Panc1 (cell line): ENCODE data around the gene WDR7. TPM values are rescaled to one million over a fixed set of nuclear protein-coding genes. Genes with fewer than 3 reads are reported as not detected.

ENCODE experiments used
- ATAC-seq: fragments of 200-7000 bp; cut with Tn5 transposase; 2 replicates; pipeline ENCODE4 v1.9.1; 2020; ENCODE audit warnings: mild to moderate bottlenecking, moderate library complexity
- BruUV-seq: library from RNA; stranded (reverse); fragments of 400-500 nt; replicated peaks from 2 replicates; lab custom pipeline; 2021; lab: Mats Ljungman, UMichigan
- CTCF ChIA-PET: fragments of 300-600 bp; sonication (Branson Sonifier 250); formaldehyde crosslinking; loops from one replicate; lab custom pipeline; 2022; ENCODE audit warnings: antibody characterized with exemption; lab: Charles Lee
- POLR2A ChIA-PET: fragments of 300-600 bp; sonication (Branson Sonifier 250); formaldehyde crosslinking; loops from one replicate; lab custom pipeline; 2022; ENCODE audit warnings: antibody characterized with exemption; lab: Charles Lee
- DNase-seq: peaks from one replicate; pipeline ENCODE4 v3.0.0-alpha.2; 2010; ENCODE audit warnings: low read depth, low spot score
- H3K27ac ChIP-seq: 2 replicates; pipeline ENCODE4 v1.5.1; 2011; ENCODE audit warnings: mild to moderate bottlenecking, low read length, inconsistent platforms
- H3K27me3 ChIP-seq: fragments of 200-500 bp; sonication (Bioruptor generic); 2 replicates; pipeline ENCODE4 v1.6.0; 2014; ENCODE audit warnings: low read length, inconsistent platforms; ENCODE audit not compliant: control insufficient read depth, insufficient read depth
- H3K36me3 ChIP-seq: fragments of 200-500 bp; sonication (Bioruptor generic); 2 replicates; pipeline ENCODE4 v1.5.1; 2014; ENCODE audit warnings: inconsistent platforms, mild to moderate bottlenecking, low read length, moderate library complexity; ENCODE audit not compliant: control insufficient read depth, insufficient read depth
- H3K4me1 ChIP-seq: 2 replicates; pipeline ENCODE4 v1.5.1; 2011; ENCODE audit warnings: inconsistent platforms, mild to moderate bottlenecking, low read length, moderate library complexity; ENCODE audit not compliant: control insufficient read depth, insufficient read depth
- H3K4me3 ChIP-seq, 2 experiments: 2 replicates each; pipeline ENCODE4 v1.5.1; 2011 to 2012; ENCODE audit warnings: low read depth in 2 of 2, low read length in 2 of 2, mild to moderate bottlenecking in 2 of 2, inconsistent platforms in 1 of 2, moderate library complexity in 1 of 2
- H3K9me3 ChIP-seq: fragments of 200-500 bp; sonication (Bioruptor generic); 2 replicates; pipeline ENCODE4 v1.5.1; 2014; ENCODE audit warnings: low read depth, mild to moderate bottlenecking, inconsistent platforms, low read length, moderate library complexity; ENCODE audit not compliant: control insufficient read depth, insufficient read depth
- POLR2AphosphoS5 ChIP-seq: IDR thresholded peaks from 2 replicates; pipeline ENCODE4 v1.6.1; 2012; ENCODE audit warnings: mild to moderate bottlenecking, low read depth, low read length, moderate library complexity
- REST ChIP-seq, 2 experiments: IDR thresholded peaks; 2 replicates each; pipeline ENCODE4 v1.6.1; 2011 to 2012; ENCODE audit warnings: low read depth in 2 of 2, control low read depth in 1 of 2, low read length in 1 of 2, mild to moderate bottlenecking in 1 of 2, moderate library complexity in 1 of 2; ENCODE audit not compliant: insufficient read depth in 1 of 2
- SIN3A ChIP-seq: IDR thresholded peaks from 2 replicates; pipeline ENCODE4 v1.6.1; 2012; ENCODE audit warnings: low read depth, mild to moderate bottlenecking, low read length, moderate library complexity, borderline replicate concordance; ENCODE audit not compliant: insufficient read depth
- TCF7L2 ChIP-seq: IDR thresholded peaks from 2 replicates; pipeline ENCODE4 v1.6.1; 2011; ENCODE audit warnings: mild to moderate bottlenecking, low read depth, low read length, inconsistent platforms
- in situ Hi-C: cut with HindIII; loops from 2 replicates; pipeline ENCODE4 v1.10.0; 2016; ENCODE audit warnings: low sequenced_read_pairs, low pct_unique_long_range_greater_than_20kb
- intact Hi-C: fragments of 100-400 bp; cut with micrococcal nuclease; formaldehyde crosslinking; loops from one replicate; pipeline ENCODE4 v1.10.0; 2022; ENCODE audit not compliant: unreplicated experiment
- total RNA-seq: library from RNA; stranded (reverse); gene quantifications from one replicate; pipeline ENCODE4 v1.2.1, GENCODE V29; 2021; ENCODE audit not compliant: unreplicated experiment
- TF ChIP-seq, protein P1 (sequence below): fragments of 450-650 bp; IDR thresholded peaks from 2 replicates; pipeline ENCODE4 v1.5.1; 2017; ENCODE audit warnings: mild to moderate bottlenecking

WDR7 gene
- total RNA-seq, 1 experiment from 2014 or later, result 12.3 TPM

- Histone ChIP-seq H3K36me3 (no peaks in the 10 kb centered on the region), H3K4me3 (no peak overlapping the region), H3K9me3 (no peaks in the 10 kb centered on the region), H3K27ac (no peak overlapping the region), H3K4me1 (no peaks in the 10 kb centered on the region), H3K27me3 (no peaks in the 10 kb centered on the region)
- CTCF ChIA-PET, result no interaction called here
- TF ChIP-seq POLR2AphosphoS5, result no peak
- no peak for TF ChIP-seq TCF7L2
- TF ChIP-seq REST (IDR thresholded peaks at IDR 0.05; ENCODE audit: insufficient read depth in 1 of 2, low read depth in 2 of 2, low read length in 1 of 2), result no peak
- TF ChIP-seq, protein P1, sequence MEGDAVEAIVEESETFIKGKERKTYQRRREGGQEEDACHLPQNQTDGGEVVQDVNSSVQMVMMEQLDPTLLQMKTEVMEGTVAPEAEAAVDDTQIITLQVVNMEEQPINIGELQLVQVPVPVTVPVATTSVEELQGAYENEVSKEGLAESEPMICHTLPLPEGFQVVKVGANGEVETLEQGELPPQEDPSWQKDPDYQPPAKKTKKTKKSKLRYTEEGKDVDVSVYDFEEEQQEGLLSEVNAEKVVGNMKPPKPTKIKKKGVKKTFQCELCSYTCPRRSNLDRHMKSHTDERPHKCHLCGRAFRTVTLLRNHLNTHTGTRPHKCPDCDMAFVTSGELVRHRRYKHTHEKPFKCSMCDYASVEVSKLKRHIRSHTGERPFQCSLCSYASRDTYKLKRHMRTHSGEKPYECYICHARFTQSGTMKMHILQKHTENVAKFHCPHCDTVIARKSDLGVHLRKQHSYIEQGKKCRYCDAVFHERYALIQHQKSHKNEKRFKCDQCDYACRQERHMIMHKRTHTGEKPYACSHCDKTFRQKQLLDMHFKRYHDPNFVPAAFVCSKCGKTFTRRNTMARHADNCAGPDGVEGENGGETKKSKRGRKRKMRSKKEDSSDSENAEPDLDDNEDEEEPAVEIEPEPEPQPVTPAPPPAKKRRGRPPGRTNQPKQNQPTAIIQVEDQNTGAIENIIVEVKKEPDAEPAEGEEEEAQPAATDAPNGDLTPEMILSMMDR, result no peak
- no peak for TF ChIP-seq SIN3A
- DNase-seq (no peak), ATAC-seq (no peak)
- in situ Hi-C loops, result no loop called here
- intact Hi-C loops, result no loop called here
- POLR2A ChIA-PET, result no interaction called here
- BruUV-seq, result no TSS peak
These were observed 11.3 kb downstream of the WDR7 start for GRCh38 chr18:56662502-56662901.

DNA sequence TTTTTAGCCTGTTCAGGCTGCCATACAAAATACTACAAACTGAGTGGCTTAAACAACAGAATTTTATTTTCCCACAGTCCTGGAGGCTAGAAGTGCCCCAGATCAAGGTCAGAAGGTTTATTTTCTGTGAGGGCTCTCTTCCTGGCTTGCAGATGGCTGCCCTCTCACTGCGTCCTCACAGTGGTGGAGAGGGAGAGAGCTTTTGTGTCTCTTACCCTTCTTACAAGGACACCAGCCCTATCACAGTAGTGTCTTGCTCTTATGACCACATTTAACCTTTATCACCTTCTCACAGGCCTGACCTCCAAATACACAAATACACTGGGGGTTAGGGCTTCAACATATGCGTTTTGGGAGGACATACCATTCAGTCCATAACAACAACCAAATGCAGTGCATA lies 11.7 kb downstream of the WDR7 start:
- no peaks in the 10 kb centered on the region for H3K36me3 ChIP-seq
- no peaks in the 10 kb centered on the region for H3K4me1 ChIP-seq
- no peak for DNase-seq
- intact Hi-C loops (no loop called here), in situ Hi-C loops (no loop called here)
- ChIA-PET CTCF (no interaction called here), POLR2A (no interaction called here)
- no TSS peak for BruUV-seq
- no peak overlapping the region for H3K27ac ChIP-seq
- H3K4me3 ChIP-seq, result no peak overlapping the region
- no peak for TF ChIP-seq TCF7L2
- H3K27me3 ChIP-seq, result no peaks in the 10 kb centered on the region
- no peaks in the 10 kb centered on the region for H3K9me3 ChIP-seq
- no peak for ATAC-seq

DNA sequence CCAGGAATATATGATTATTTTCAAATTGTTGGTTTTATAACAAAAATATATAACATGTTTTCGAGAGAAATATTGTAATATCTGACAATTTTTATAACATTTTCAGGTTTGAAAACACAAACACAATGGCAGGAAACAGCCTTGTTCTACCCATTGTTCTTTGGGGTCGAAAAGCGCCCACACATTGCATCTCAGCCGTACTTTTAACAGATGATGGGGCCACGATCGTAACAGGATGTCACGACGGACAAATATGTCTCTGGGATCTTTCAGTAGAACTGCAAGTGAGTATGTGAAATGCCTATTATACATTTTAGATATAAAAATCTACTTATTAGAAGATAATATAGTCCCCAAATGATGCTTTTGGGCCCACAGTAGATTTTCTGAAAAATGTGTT lies 21.2 kb downstream of the WDR7 start:
- ATAC-seq, result no peak
- in situ Hi-C loops (no loop called here), intact Hi-C loops (no loop called here)
- ChIA-PET CTCF (no interaction called here), POLR2A (no interaction called here)
- no TSS peak for BruUV-seq
- Histone ChIP-seq H3K4me1 (no peaks in the 10 kb centered on the region), H3K4me3 (no peak overlapping the region), H3K36me3 (no peaks in the 10 kb centered on the region), H3K9me3 (no peaks in the 10 kb centered on the region), H3K27ac (no peak overlapping the region), H3K27me3 (no peaks in the 10 kb centered on the region)
- DNase-seq, result no peak
- TF ChIP-seq, protein P1, result no peak
- TF ChIP-seq POLR2AphosphoS5 (no peak), REST (IDR thresholded peaks at IDR 0.05; ENCODE audit: insufficient read depth in 1 of 2, low read depth in 2 of 2, low read length in 1 of 2) (no peak), SIN3A (no peak), TCF7L2 (no peak)
